ENCODE data around the gene PBX2.

PBX2 gene

GRCh38 chr6:32149932-32150870, 39.8 kb downstream of the PBX2 start:
- TF ChIP-seq EZH2 (IDR thresholded peaks at IDR 0.05; ENCODE audit: borderline replicate concordance, low read length) = no peak
- TF ChIP-seq CTCF (IDR thresholded peaks at IDR 0.05; ENCODE audit: low read length) = no peak

GRCh38 chr6:32149092-32149755, 40.8 kb downstream of the PBX2 start:
- Histone ChIP-seq H3K4me3 (ENCODE audit: low read depth, low read length, poor library complexity, severe bottlenecking) (no peak overlapping the region), H3K27me3 (ENCODE audit: insufficient read depth, low read length) (no peaks in the 10 kb centered on the region; the same call in 1 of the 2 replicates), H3K36me3 (ENCODE audit: insufficient read depth, low read length) (no peaks in the 10 kb centered on the region), H3K9ac (ENCODE audit: low read length) (no peak overlapping the region), H3K4me1 (ENCODE audit: insufficient read depth, low read length, severe bottlenecking) (peaks cover 14% of the 10 kb centered on the region), H3K27ac (ENCODE audit: low read depth, low read length, poor library complexity, severe bottlenecking) (no peak overlapping the region), H4K20me1 (ENCODE audit: insufficient read depth, low read length) (no peaks in the 10 kb centered on the region), H3K9me3 (ENCODE audit: low read length) (no peaks in the 10 kb centered on the region), H3F3A (ENCODE audit: insufficient read depth, low read length) (0 out of 2 replicates have a peak, but pooled peaks cover 4% of the 10 kb centered on the region), H3K9me2 (ENCODE audit: low read depth, low read length) (no peaks in the 10 kb centered on the region), H2AFZ (ENCODE audit: low read length) (no peak overlapping the region), H3K4me2 (ENCODE audit: low read length) (no peak overlapping the region), H3K79me2 (ENCODE audit: insufficient read depth, low read length) (no peaks in the 10 kb centered on the region)
- TF ChIP-seq CTCF (IDR thresholded peaks at IDR 0.05; ENCODE audit: low read length) = no peak
- TF ChIP-seq EZH2 (IDR thresholded peaks at IDR 0.05; ENCODE audit: borderline replicate concordance, low read length) = no peak

More at GRCh38 chr6:32149932-32150870, 39.8 kb downstream of the PBX2 start:
- Histone ChIP-seq H3K9ac (ENCODE audit: low read length) (no peak overlapping the region), H3K27ac (ENCODE audit: low read depth, low read length, poor library complexity, severe bottlenecking) (no peak overlapping the region), H2AFZ (ENCODE audit: low read length) (no peak overlapping the region), H3K79me2 (ENCODE audit: insufficient read depth, low read length) (no peaks in the 10 kb centered on the region), H3K4me1 (ENCODE audit: insufficient read depth, low read length, severe bottlenecking) (peaks cover 20% of the 10 kb centered on the region), H3K36me3 (ENCODE audit: insufficient read depth, low read length) (no peaks in the 10 kb centered on the region), H3K4me3 (ENCODE audit: low read depth, low read length, poor library complexity, severe bottlenecking) (no peak overlapping the region), H3K4me2 (ENCODE audit: low read length) (no peak overlapping the region), H3K9me3 (ENCODE audit: low read length) (no peaks in the 10 kb centered on the region), H4K20me1 (ENCODE audit: insufficient read depth, low read length) (no peaks in the 10 kb centered on the region), H3K27me3 (ENCODE audit: insufficient read depth, low read length) (no peaks in the 10 kb centered on the region; the same call in 1 of the 2 replicates), H3F3A (ENCODE audit: insufficient read depth, low read length) (0 out of 2 replicates have a peak, but pooled peaks cover 4% of the 10 kb centered on the region), H3K9me2 (ENCODE audit: low read depth, low read length) (no peaks in the 10 kb centered on the region)

GRCh38 chr6:32148289-32149091, 41.5 kb downstream of the PBX2 start:
- Histone ChIP-seq H3K27ac (ENCODE audit: low read depth, low read length, poor library complexity, severe bottlenecking) (no peak overlapping the region), H3K4me2 (ENCODE audit: low read length) (no peak overlapping the region), H4K20me1 (ENCODE audit: insufficient read depth, low read length) (no peaks in the 10 kb centered on the region), H3K9me2 (ENCODE audit: low read depth, low read length) (no peaks in the 10 kb centered on the region), H3K27me3 (ENCODE audit: insufficient read depth, low read length) (no peaks in the 10 kb centered on the region; the same call in 1 of the 2 replicates), H3F3A (ENCODE audit: insufficient read depth, low read length) (0 out of 2 replicates have a peak, but pooled peaks cover 4% of the 10 kb centered on the region), H3K9ac (ENCODE audit: low read length) (no peak overlapping the region), H2AFZ (ENCODE audit: low read length) (no peak overlapping the region), H3K4me1 (ENCODE audit: insufficient read depth, low read length, severe bottlenecking) (peaks cover 9% of the 10 kb centered on the region), H3K79me2 (ENCODE audit: insufficient read depth, low read length) (no peaks in the 10 kb centered on the region), H3K4me3 (ENCODE audit: low read depth, low read length, poor library complexity, severe bottlenecking) (no peak overlapping the region), H3K36me3 (ENCODE audit: insufficient read depth, low read length) (no peaks in the 10 kb centered on the region), H3K9me3 (ENCODE audit: low read length) (no peaks in the 10 kb centered on the region)
- TF ChIP-seq CTCF (IDR thresholded peaks at IDR 0.05; ENCODE audit: low read length) = no peak
- no peak for TF ChIP-seq EZH2 (IDR thresholded peaks at IDR 0.05; ENCODE audit: borderline replicate concordance, low read length)

Data from OCI-LY1 (cell line).